CD14-positive monocyte (primary cell): Measurements from ENCODE around the gene TRIM37. TPM values are rescaled to one million over a fixed set of nuclear protein-coding genes. Genes with fewer than 3 reads are reported as not detected.
A peak's percentile ranks its signal among the peaks of the same experiment; 100 is the strongest.

ENCODE experiments used
- DNase-seq, 3 donors: peaks; one replicate each; pipeline ENCODE4 v3.0.0-alpha.2; 2011 to 2022
- H2AFZ ChIP-seq: 2 replicates; pipeline ENCODE4 v1.6.0; 2012; ENCODE audit warnings: mild to moderate bottlenecking, low read depth, low read length, inconsistent platforms; ENCODE audit not compliant: insufficient read depth, poor library complexity, severe bottlenecking
- H3K27ac ChIP-seq, 2 donors: 1 replicate in 1 of 2; 2 replicates in 1 of 2; pipeline ENCODE4 v1.5.1; 2012 to 2013; ENCODE audit warnings: low read length in 2 of 2, control low read depth in 1 of 2, inconsistent platforms in 1 of 2, low read depth in 1 of 2, mild to moderate bottlenecking in 1 of 2
- H3K27me3 ChIP-seq, 2 donors: one replicate each; pipeline versions ENCODE4 v1.6.0 to v1.6.1; 2011 to 2013; ENCODE audit warnings: low read length in 2 of 2; ENCODE audit not compliant: control insufficient read depth in 2 of 2, insufficient read depth in 2 of 2
- H3K36me3 ChIP-seq, 2 donors: replicated peaks in 1 of 2; 1 replicate in 1 of 2; 2 replicates in 1 of 2; pipeline versions ENCODE4 v1.5.1 to v1.6.1; 2012 to 2013; ENCODE audit warnings: low read length in 2 of 2, control low read depth in 1 of 2, inconsistent platforms in 1 of 2, mild to moderate bottlenecking in 1 of 2; ENCODE audit not compliant: insufficient read depth in 2 of 2, control insufficient read depth in 1 of 2
- H3K4me1 ChIP-seq, 2 donors: 1 replicate in 1 of 2; 2 replicates in 1 of 2; pipeline versions ENCODE4 v1.5.1 to v1.6.1; 2012 to 2013; ENCODE audit warnings: low read length in 2 of 2, control low read depth in 1 of 2, inconsistent platforms in 1 of 2, mild to moderate bottlenecking in 1 of 2, moderate library complexity in 1 of 2; ENCODE audit not compliant: insufficient read depth in 2 of 2, control insufficient read depth in 1 of 2
- H3K4me2 ChIP-seq: replicated peaks from 2 replicates; pipeline ENCODE3; 2012; ENCODE audit warnings: low read length, moderate library complexity, mild to moderate bottlenecking; ENCODE audit not compliant: poor library complexity, severe bottlenecking; ENCODE audit errors: extremely low read depth
- H3K4me3 ChIP-seq, 3 experiments: fragments of 200-600 bp in 1 of 3; sonication (generic) in 1 of 3; replicated peaks in 1 of 3; 1 replicate in 2 of 3; 2 replicates in 1 of 3; pipeline ENCODE4 v1.5.1; 2011 to 2013; ENCODE audit warnings: low read length in 3 of 3, mild to moderate bottlenecking in 3 of 3, control low read depth in 2 of 3, low read depth in 2 of 3, inconsistent platforms in 1 of 3, moderate library complexity in 1 of 3
- H3K79me2 ChIP-seq: 2 replicates; pipeline ENCODE4 v1.6.0; 2012; ENCODE audit warnings: mild to moderate bottlenecking, control low read depth, inconsistent platforms, low read length, moderate library complexity; ENCODE audit not compliant: insufficient read depth
- H3K9ac ChIP-seq: 2 replicates; pipeline ENCODE4 v1.6.0; 2017; ENCODE audit warnings: low read length, mild to moderate bottlenecking; ENCODE audit not compliant: insufficient read depth, poor library complexity, severe bottlenecking
- H3K9me3 ChIP-seq, 2 donors: replicated peaks in 1 of 2; 1 replicate in 1 of 2; 2 replicates in 1 of 2; pipeline versions ENCODE4 v1.5.1 to v1.6.1; 2012 to 2013; ENCODE audit warnings: low read length in 2 of 2, control low read depth in 1 of 2; ENCODE audit not compliant: control insufficient read depth in 1 of 2, insufficient read depth in 1 of 2
- H4K20me1 ChIP-seq: 2 replicates; pipeline ENCODE4 v1.6.0; 2012; ENCODE audit warnings: mild to moderate bottlenecking, low read length, control low read depth, moderate library complexity; ENCODE audit not compliant: insufficient read depth
- H3K27ac Mint-ChIP-seq, 7 donors: one replicate each; pipeline ENCODE4 v1.8.0; 2020; ENCODE audit warnings: mild to moderate bottlenecking in 7 of 7, mixed read lengths in 7 of 7, moderate library complexity in 6 of 7, inconsistent platforms in 2 of 7
- H3K27me3 Mint-ChIP-seq, 3 donors: one replicate each; pipeline ENCODE4 v1.8.0; 2021 to 2022; ENCODE audit warnings: low read depth in 3 of 3, mild to moderate bottlenecking in 3 of 3, mixed read lengths in 3 of 3, moderate library complexity in 3 of 3, inconsistent platforms in 1 of 3
- H3K36me3 Mint-ChIP-seq, 2 donors: one replicate each; pipeline ENCODE4 v1.8.0; 2020; ENCODE audit warnings: mixed read lengths in 2 of 2, inconsistent platforms in 1 of 2, mild to moderate bottlenecking in 1 of 2
- H3K4me1 Mint-ChIP-seq: one replicate; pipeline ENCODE4 v1.8.0; 2020; ENCODE audit warnings: mild to moderate bottlenecking, mixed read lengths
- H3K4me3 Mint-ChIP-seq, 2 donors: one replicate each; pipeline ENCODE4 v1.8.0; 2020; ENCODE audit warnings: mild to moderate bottlenecking in 2 of 2, mixed read lengths in 2 of 2, moderate library complexity in 1 of 2
- H3K9me3 Mint-ChIP-seq, 7 donors: one replicate each; pipeline ENCODE4 v1.8.0; 2020 to 2022; ENCODE audit warnings: mixed read lengths in 7 of 7, mild to moderate bottlenecking in 6 of 7, moderate library complexity in 6 of 7, inconsistent platforms in 2 of 7
- CTCF ChIP-seq: fragments of 200-600 bp; IDR thresholded peaks from one replicate; pipeline ENCODE4 v1.8.0; 2022; ENCODE audit warnings: antibody characterized with exemption, mild to moderate bottlenecking
- WGBS: methylation state at CpG from one replicate; pipeline ENCODE4 v1.1.5; 2013; ENCODE audit warnings: missing lambda C conversion rate; ENCODE audit not compliant: insufficient coverage; 5-methylcytosine and 5-hydroxymethylcytosine counted together
- intact Hi-C, 2 donors: fragments of 100-400 bp; cut with micrococcal nuclease; formaldehyde crosslinking; loops; one replicate each; pipeline versions ENCODE4 v1.15.0 to v1.15.1; 2023
- polyA plus RNA-seq, 3 donors: library from polyadenylated mRNA; depleted of rRNA in 1 of 3; unstranded in 2 of 3; stranded (reverse) in 1 of 3; fragments of 300-500 nt in 2 of 3; fragments of >200 nt in 1 of 3; fragmentation: Illumina TruSeq in 2 of 3; gene quantifications; 1 replicate in 2 of 3; 2 replicates in 1 of 3; pipeline ENCODE4 v1.2.3, GENCODE V29; 2012 to 2021

The TRIM37 gene
- polyA plus RNA-seq, 3 donors, result 2.7 to 6.1 (median 5.3) TPM

GRCh38 chr17:59003860-59004259 lies 102.8 kb downstream of the TRIM37 start:
- Histone ChIP-seq H3K27me3 (no peaks in the 10 kb centered on the region), H3K4me3 (no peak overlapping the region), H3K4me1 (peaks cover 37 to 47% of the 10 kb centered on the region in 2 donors), H3K4me2 (no peak overlapping the region), H3K9me3 (no peaks in the 10 kb centered on the region), H2AFZ (no peak overlapping the region), H4K20me1 (no peaks in the 10 kb centered on the region), H3K9ac (no peak overlapping the region), H3K36me3 (peaks cover 0 to 10% of the 10 kb centered on the region in 2 donors), H3K27ac (no peak overlapping the region), H3K79me2 (no peaks in the 10 kb centered on the region)
- Mint-ChIP-seq H3K4me3 (no peak overlapping the region), H3K9me3 (peaks cover 0 to 3% (median 0%) of the 10 kb centered on the region in 7 donors), H3K4me1 (peaks cover 38% of the 10 kb centered on the region), H3K27me3 (no peaks in the 10 kb centered on the region), H3K36me3 (peaks cover 3 to 6% of the 10 kb centered on the region in 2 donors), H3K27ac (peak overlapping the region in 1 of 7 donors; percentile 33)
- intact Hi-C loops, result loop anchor here (2.0 kb wide), 2 partner anchors 293 to 485 kb away; no protein-coding TSS in a partner anchor
- TF ChIP-seq CTCF, result no peak
- WGBS, result no CpG with 5 or more reads among the region's 1 CpG
- DNase-seq, result no peak

- Histone ChIP-seq H3K27ac (peak overlapping the region in 1 of 2 donors; percentile 74), H4K20me1 (no peaks in the 10 kb centered on the region), H3K4me1 (peaks cover 47 to 57% of the 10 kb centered on the region in 2 donors), H3K9ac (no peak overlapping the region), H3K9me3 (no peaks in the 10 kb centered on the region), H3K27me3 (no peaks in the 10 kb centered on the region), H3K4me2 (no peak overlapping the region), H3K36me3 (peaks cover 0 to 7% of the 10 kb centered on the region in 2 donors), H3K4me3 (no peak overlapping the region), H3K79me2 (no peaks in the 10 kb centered on the region), H2AFZ (no peak overlapping the region)
- peaks cover 48% of the 10 kb centered on the region for H3K4me1 Mint-ChIP-seq
- intact Hi-C loops, result loop anchor here in 1 of 2 donors (2.0 kb wide), 1 partner anchor 484 kb away; no protein-coding TSS in a partner anchor
- no peak for DNase-seq
- peaks cover 8 to 11% of the 10 kb centered on the region in 2 donors for H3K36me3 Mint-ChIP-seq
- H3K9me3 Mint-ChIP-seq, result peaks cover 0 to 3% (median 0%) of the 10 kb centered on the region in 7 donors
- H3K27me3 Mint-ChIP-seq, result no peaks in the 10 kb centered on the region
- no peak for TF ChIP-seq CTCF
- H3K27ac Mint-ChIP-seq, result peak overlapping the region in 6 of 7 donors; percentile 42 to 95 (median 67)
- WGBS, result 100% methylated on average over 2 of the region's 2 CpGs
- no peak overlapping the region for H3K4me3 Mint-ChIP-seq
Observed at GRCh38 chr17:59002848-59003247, 103.8 kb downstream of the TRIM37 start.
